Suprapubic skin (tissue), 3 donors: ENCODE measurements around the gene EYA3.

ENCODE experiments used
- POLR2A ChIP-seq, 2 donors: fragments of 450-650 bp; IDR thresholded peaks; one replicate each; pipeline ENCODE4 v1.6.1; 2017; ENCODE audit warnings: antibody characterized with exemption in 2 of 2, mild to moderate bottlenecking in 2 of 2, moderate library complexity in 2 of 2
- TF ChIP-seq, protein P1 (sequence below), 2 donors: fragments of 200-600 bp in 1 of 2; fragments of 450-650 bp in 1 of 2; sonication (generic) in 1 of 2; IDR thresholded peaks; one replicate each; pipeline ENCODE4 v1.5.1; 2016 to 2019; ENCODE audit warnings: antibody characterized with exemption in 2 of 2, mild to moderate bottlenecking in 1 of 2, moderate library complexity in 1 of 2

DNA sequence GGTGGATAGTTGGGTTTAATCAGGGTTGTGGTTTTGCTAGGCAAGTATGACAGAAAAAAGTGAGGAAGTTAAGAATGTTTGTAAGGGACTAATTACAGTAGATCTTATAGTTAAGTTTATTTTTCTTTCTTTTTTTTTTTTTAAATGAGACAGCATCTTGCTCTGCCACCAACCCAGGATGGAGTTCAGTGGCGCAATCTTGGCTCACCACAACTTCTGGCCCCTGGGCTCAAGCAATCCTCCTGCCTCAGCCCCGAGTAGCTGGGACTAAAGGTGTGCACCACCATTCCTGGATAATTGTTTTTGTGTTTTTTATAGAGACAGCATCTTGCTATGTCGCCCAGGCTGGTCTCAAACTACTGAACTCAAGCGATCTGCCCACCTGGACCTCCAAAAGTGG is 41.7 kb downstream of the EYA3 start:
- no peak for TF ChIP-seq POLR2A (IDR thresholded peaks at IDR 0.05)
- TF ChIP-seq, protein P1, sequence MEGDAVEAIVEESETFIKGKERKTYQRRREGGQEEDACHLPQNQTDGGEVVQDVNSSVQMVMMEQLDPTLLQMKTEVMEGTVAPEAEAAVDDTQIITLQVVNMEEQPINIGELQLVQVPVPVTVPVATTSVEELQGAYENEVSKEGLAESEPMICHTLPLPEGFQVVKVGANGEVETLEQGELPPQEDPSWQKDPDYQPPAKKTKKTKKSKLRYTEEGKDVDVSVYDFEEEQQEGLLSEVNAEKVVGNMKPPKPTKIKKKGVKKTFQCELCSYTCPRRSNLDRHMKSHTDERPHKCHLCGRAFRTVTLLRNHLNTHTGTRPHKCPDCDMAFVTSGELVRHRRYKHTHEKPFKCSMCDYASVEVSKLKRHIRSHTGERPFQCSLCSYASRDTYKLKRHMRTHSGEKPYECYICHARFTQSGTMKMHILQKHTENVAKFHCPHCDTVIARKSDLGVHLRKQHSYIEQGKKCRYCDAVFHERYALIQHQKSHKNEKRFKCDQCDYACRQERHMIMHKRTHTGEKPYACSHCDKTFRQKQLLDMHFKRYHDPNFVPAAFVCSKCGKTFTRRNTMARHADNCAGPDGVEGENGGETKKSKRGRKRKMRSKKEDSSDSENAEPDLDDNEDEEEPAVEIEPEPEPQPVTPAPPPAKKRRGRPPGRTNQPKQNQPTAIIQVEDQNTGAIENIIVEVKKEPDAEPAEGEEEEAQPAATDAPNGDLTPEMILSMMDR (IDR thresholded peaks at IDR 0.05) = no peak
